Suprapubic skin (tissue), 4 donors: ENCODE measurements around the gene SORL1-AS1.

Experiments used
- DNase-seq, 2 donors: peaks; one replicate each; pipeline ENCODE4 v3.0.0-alpha.2; 2019; ENCODE audit warnings: low spot score in 2 of 2
- H3K27ac ChIP-seq: fragments of 200-600 bp; sonication (generic); one replicate; pipeline ENCODE4 v1.5.1; 2019
- H3K27me3 ChIP-seq: fragments of 200-600 bp; sonication (generic); one replicate; pipeline ENCODE4 v1.5.1; 2019
- H3K36me3 ChIP-seq: fragments of 200-600 bp; sonication (generic); one replicate; pipeline ENCODE4 v1.5.1; 2019
- H3K4me1 ChIP-seq: fragments of 200-600 bp; sonication (generic); one replicate; pipeline ENCODE4 v1.5.1; 2019
- H3K4me3 ChIP-seq: fragments of 200-600 bp; sonication (generic); one replicate; pipeline ENCODE4 v1.5.1; 2019; ENCODE audit warnings: mild to moderate bottlenecking
- H3K9me3 ChIP-seq: fragments of 200-600 bp; sonication (generic); one replicate; pipeline ENCODE4 v1.5.1; 2019
- EP300 ChIP-seq: sonication (generic); formaldehyde crosslinking; IDR thresholded peaks from one replicate; pipeline ENCODE4 v1.6.1; 2017; ENCODE audit warnings: antibody characterized with exemption
- POLR2A ChIP-seq, 2 donors: fragments of 450-650 bp; IDR thresholded peaks; one replicate each; pipeline ENCODE4 v1.6.1; 2017; ENCODE audit warnings: antibody characterized with exemption in 2 of 2, mild to moderate bottlenecking in 2 of 2, moderate library complexity in 2 of 2
- POLR2AphosphoS5 ChIP-seq, 3 donors: sonication (generic); formaldehyde crosslinking; IDR thresholded peaks; one replicate each; pipeline ENCODE4 v1.6.1; 2017; ENCODE audit warnings: antibody characterized with exemption in 3 of 3
- WGBS: methylation state at CpG from one replicate; pipeline ENCODE4 v1.1.5; 2018; 5-methylcytosine and 5-hydroxymethylcytosine counted together
- TF ChIP-seq, protein P1 (sequence below), 2 donors: fragments of 200-600 bp in 1 of 2; fragments of 450-650 bp in 1 of 2; sonication (generic) in 1 of 2; IDR thresholded peaks; one replicate each; pipeline ENCODE4 v1.5.1; 2016 to 2019; ENCODE audit warnings: antibody characterized with exemption in 2 of 2, mild to moderate bottlenecking in 1 of 2, moderate library complexity in 1 of 2

The SORL1-AS1 gene

DNA sequence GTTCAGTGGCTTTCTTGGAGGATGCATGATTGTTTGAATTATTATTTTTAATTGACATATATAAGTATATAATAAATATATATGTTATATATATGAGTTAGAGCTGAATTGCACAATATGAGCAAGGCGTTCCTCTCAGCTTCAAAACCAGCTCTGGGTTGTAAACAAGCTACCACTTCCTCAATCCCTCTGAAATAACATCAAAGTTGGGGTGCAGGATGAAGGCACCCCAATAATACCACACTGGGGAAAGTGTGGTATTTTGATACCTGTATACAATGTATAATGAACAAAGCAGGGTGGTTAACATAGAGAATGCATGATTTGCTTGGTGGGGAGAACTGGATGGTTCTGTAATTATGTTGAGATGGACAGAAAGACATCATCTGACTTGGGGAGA lies 2.4 kb downstream of the SORL1-AS1 start:
- TF ChIP-seq POLR2AphosphoS5 (IDR thresholded peaks at IDR 0.05) = no peak
- TF ChIP-seq EP300 = no peak
- no peak for TF ChIP-seq POLR2A (IDR thresholded peaks at IDR 0.05)
- TF ChIP-seq, protein P1, sequence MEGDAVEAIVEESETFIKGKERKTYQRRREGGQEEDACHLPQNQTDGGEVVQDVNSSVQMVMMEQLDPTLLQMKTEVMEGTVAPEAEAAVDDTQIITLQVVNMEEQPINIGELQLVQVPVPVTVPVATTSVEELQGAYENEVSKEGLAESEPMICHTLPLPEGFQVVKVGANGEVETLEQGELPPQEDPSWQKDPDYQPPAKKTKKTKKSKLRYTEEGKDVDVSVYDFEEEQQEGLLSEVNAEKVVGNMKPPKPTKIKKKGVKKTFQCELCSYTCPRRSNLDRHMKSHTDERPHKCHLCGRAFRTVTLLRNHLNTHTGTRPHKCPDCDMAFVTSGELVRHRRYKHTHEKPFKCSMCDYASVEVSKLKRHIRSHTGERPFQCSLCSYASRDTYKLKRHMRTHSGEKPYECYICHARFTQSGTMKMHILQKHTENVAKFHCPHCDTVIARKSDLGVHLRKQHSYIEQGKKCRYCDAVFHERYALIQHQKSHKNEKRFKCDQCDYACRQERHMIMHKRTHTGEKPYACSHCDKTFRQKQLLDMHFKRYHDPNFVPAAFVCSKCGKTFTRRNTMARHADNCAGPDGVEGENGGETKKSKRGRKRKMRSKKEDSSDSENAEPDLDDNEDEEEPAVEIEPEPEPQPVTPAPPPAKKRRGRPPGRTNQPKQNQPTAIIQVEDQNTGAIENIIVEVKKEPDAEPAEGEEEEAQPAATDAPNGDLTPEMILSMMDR (IDR thresholded peaks at IDR 0.05) = no peak
- Histone ChIP-seq H3K9me3 (no peaks in the 10 kb centered on the region), H3K4me3 (no peak overlapping the region), H3K27me3 (peaks cover 14% of the 10 kb centered on the region), H3K27ac (no peak overlapping the region), H3K36me3 (no peaks in the 10 kb centered on the region), H3K4me1 (peaks cover 27% of the 10 kb centered on the region)
- WGBS = 77% methylated on average over 1 of the region's 1 CpG
- no peak for DNase-seq

DNA sequence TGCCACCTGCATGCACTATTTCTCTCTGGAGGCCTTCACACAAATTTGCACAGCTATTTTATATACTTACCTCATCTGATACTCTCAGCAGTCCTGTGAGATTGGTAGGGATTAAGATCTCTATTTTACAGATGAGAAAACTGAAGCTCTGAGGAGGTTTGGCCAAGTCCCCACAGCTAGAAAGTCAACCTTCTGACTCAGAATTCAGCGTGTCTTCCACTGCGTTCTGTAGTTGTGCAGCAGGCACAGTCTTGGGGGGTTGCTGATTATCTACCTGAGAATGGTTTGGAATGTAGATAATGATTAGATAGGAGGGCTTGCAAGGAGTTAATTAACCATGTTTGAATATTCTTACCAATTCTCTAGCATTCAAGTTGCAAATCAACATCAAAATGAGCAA lies 3.1 kb downstream of the SORL1-AS1 start:
- Histone ChIP-seq H3K4me3 (no peak overlapping the region), H3K4me1 (peaks cover 27% of the 10 kb centered on the region), H3K9me3 (no peaks in the 10 kb centered on the region), H3K27me3 (peaks cover 14% of the 10 kb centered on the region), H3K27ac (no peak overlapping the region), H3K36me3 (no peaks in the 10 kb centered on the region)
- DNase-seq = no peak
- 90% methylated on average over 2 of the region's 2 CpGs for WGBS
- TF ChIP-seq POLR2AphosphoS5 (IDR thresholded peaks at IDR 0.05) = no peak
- no peak for TF ChIP-seq POLR2A (IDR thresholded peaks at IDR 0.05)
- no peak for TF ChIP-seq EP300
- TF ChIP-seq, protein P1 (IDR thresholded peaks at IDR 0.05) = no peak

DNA sequence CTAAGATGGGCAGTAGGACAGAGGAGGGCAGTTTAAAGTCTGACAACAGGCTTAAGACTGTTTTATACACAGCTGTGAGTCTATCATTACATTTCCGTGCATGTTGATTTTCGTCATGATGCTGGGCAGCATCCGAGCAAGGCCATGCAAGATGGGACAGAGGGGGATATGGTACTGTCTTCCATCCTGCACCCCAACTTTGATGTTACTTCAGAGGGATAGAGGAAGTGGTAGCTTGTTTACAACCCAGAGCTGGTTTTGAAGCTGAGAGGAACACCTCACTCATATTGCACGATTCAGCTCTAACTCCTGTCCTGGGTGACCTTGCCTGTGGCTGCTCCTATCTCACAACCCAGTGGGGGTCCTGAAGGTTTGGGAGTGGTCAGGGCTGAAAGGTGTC lies 3.6 kb downstream of the SORL1-AS1 start:
- Histone ChIP-seq H3K27me3 (peaks cover 14% of the 10 kb centered on the region), H3K4me1 (peaks cover 27% of the 10 kb centered on the region), H3K36me3 (no peaks in the 10 kb centered on the region), H3K4me3 (no peak overlapping the region), H3K27ac (no peak overlapping the region), H3K9me3 (no peaks in the 10 kb centered on the region)
- WGBS = 86% methylated on average over 4 of the region's 4 CpGs
- no peak for DNase-seq
- no peak for TF ChIP-seq POLR2AphosphoS5 (IDR thresholded peaks at IDR 0.05)
- TF ChIP-seq POLR2A (IDR thresholded peaks at IDR 0.05) = no peak
- TF ChIP-seq, protein P1 (IDR thresholded peaks at IDR 0.05) = no peak
- TF ChIP-seq EP300 = no peak

DNA sequence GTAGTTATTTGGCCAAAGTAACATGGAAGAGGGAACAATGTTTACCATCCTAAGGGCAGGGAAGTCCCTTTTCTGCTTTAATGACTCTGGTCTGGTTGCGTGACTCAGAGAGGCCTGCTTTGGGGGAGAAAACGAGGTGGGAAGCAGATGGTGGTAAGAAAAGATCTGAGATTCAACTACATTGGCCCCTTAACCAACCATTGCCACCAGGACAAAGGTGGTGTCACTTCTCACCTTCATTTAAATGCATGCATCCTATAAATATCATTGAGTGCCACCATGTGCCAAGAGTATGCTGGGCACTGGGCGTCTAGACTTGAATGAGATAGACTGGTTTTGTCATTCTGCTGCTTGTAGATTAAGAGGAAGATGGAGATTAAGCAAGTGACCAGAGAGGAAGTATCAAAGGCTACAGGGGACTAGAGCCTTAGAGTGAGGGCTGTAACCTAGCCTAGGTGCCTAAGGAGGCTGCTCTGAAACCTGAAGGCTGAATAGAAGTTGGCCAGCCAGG lies 4.3 kb downstream of the SORL1-AS1 start:
- no peaks in the 10 kb centered on the region for H3K36me3 ChIP-seq
- no peak overlapping the region for H3K4me3 ChIP-seq
- WGBS = 78% methylated on average over 3 of the region's 3 CpGs
- no peaks in the 10 kb centered on the region for H3K9me3 ChIP-seq
- H3K27me3 ChIP-seq = peaks cover 14% of the 10 kb centered on the region
- peaks cover 27% of the 10 kb centered on the region for H3K4me1 ChIP-seq
- H3K27ac ChIP-seq = no peak overlapping the region
- DNase-seq = no peak
- TF ChIP-seq, protein P1 (IDR thresholded peaks at IDR 0.05) = no peak

DNA sequence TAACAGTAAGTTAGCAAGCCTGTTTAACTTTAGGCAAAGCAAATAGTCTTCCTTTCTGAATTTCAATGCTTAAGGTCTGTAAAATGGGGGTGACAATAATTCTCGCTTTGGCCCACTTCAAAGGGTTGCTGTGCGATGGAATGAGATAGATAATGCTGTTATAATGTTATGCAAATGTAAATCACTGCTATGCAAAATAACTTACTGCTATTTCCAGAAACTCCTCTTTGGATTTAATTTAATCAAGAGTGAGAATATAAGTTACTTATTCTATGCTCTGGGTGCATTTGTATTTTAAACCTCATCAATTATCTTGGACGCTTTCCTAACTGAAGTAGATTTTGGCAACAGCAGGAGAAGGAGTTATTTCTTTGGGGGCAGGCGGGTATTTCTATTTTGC lies 4.8 kb downstream of the SORL1-AS1 start:
- no peak for TF ChIP-seq POLR2AphosphoS5 (IDR thresholded peaks at IDR 0.05)
- no peak for TF ChIP-seq POLR2A (IDR thresholded peaks at IDR 0.05)
- no peak for TF ChIP-seq EP300
- TF ChIP-seq, protein P1 (IDR thresholded peaks at IDR 0.05) = no peak
- H3K27ac ChIP-seq = no peak overlapping the region
- no peaks in the 10 kb centered on the region for H3K36me3 ChIP-seq
- 91% methylated on average over 4 of the region's 4 CpGs for WGBS
- peaks cover 14% of the 10 kb centered on the region for H3K27me3 ChIP-seq
- H3K9me3 ChIP-seq = no peaks in the 10 kb centered on the region
- no peak for DNase-seq
- H3K4me3 ChIP-seq = no peak overlapping the region
- H3K4me1 ChIP-seq = peaks cover 26% of the 10 kb centered on the region
